ENCODE data around the gene INIP.

INIP gene

DNA sequence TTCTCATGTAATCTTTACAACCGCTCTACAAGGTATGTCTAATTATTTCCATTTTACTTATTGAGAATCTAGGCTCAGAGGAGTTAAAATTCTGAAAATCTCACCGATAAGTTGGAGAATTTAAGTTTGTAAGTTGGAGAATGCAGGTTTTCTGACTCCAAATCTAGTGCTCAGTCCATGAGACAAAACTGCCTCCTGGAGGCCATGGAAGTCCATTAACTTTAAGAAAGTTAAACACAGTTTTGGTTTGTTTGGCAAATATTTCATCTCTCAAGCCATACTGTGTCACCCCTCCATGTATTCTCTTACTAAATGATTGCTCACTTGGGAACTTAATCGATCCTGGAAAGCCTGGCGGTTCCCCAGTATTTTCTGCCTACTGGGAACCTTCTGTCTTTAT lies 52.6 kb downstream of the INIP start:
- TF ChIP-seq, protein P1, sequence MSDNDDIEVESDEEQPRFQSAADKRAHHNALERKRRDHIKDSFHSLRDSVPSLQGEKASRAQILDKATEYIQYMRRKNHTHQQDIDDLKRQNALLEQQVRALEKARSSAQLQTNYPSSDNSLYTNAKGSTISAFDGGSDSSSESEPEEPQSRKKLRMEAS (IDR thresholded peaks at IDR 0.05; ENCODE audit: low read depth, low read length): no peak
- TF ChIP-seq POLR2A (IDR thresholded peaks at IDR 0.05; ENCODE audit: extremely low read depth, insufficient read length) (no peak), MYC (IDR thresholded peaks at IDR 0.05; ENCODE audit: low read depth, low read length) (no peak)
- TF ChIP-seq, protein P2, sequence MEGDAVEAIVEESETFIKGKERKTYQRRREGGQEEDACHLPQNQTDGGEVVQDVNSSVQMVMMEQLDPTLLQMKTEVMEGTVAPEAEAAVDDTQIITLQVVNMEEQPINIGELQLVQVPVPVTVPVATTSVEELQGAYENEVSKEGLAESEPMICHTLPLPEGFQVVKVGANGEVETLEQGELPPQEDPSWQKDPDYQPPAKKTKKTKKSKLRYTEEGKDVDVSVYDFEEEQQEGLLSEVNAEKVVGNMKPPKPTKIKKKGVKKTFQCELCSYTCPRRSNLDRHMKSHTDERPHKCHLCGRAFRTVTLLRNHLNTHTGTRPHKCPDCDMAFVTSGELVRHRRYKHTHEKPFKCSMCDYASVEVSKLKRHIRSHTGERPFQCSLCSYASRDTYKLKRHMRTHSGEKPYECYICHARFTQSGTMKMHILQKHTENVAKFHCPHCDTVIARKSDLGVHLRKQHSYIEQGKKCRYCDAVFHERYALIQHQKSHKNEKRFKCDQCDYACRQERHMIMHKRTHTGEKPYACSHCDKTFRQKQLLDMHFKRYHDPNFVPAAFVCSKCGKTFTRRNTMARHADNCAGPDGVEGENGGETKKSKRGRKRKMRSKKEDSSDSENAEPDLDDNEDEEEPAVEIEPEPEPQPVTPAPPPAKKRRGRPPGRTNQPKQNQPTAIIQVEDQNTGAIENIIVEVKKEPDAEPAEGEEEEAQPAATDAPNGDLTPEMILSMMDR (IDR thresholded peaks at IDR 0.05; ENCODE audit: low read depth, low read length): no peak
- H3K4me3 ChIP-seq (ENCODE audit: low read depth, low read length): no peak overlapping the region
- DNase-seq (ENCODE audit: low read depth): peak; percentile 12

DNA sequence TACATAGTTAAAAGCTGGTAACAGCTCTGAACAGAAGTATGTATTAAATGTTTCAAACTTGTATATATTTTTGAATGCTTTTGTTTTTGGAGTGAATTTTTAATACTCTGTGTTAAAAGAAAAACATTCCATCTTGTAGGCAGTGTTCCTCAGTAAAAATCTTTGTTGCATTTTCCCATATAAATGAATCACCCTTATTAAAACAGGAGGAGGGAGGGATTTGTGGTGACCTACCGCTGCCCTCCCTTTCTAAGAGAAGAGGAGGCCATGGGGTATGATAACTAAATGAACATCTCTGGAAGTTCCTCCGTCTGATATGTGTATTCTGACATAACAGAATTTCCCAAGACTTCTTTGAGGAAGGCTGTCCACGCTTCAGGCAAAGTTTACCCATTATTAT lies 53.4 kb downstream of the INIP start:
- H3K4me3 ChIP-seq (ENCODE audit: low read depth, low read length): no peak overlapping the region
- DNase-seq (ENCODE audit: low read depth): no peak
- TF ChIP-seq POLR2A (IDR thresholded peaks at IDR 0.05; ENCODE audit: extremely low read depth, insufficient read length): no peak
- TF ChIP-seq, protein P2 (IDR thresholded peaks at IDR 0.05; ENCODE audit: low read depth, low read length): no peak
- TF ChIP-seq, protein P1 (IDR thresholded peaks at IDR 0.05; ENCODE audit: low read depth, low read length): no peak

DNA sequence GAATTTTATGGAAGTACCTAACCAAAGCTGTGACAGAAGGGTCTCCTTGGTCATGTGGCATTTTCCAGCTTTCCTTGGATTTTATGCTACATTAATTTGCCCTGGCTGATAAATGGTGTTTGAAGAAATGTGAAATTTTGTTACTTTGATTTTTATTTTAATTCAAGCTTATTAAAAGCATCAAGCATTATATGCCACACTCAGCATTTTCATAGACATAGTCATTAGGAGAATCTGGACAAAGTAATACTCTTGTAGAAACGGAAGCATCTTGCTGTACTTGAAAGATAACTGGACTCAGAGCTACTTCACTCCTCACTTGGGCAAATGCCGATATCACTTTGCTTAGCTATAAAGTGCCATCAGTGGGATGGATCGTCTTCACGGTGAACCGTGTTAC lies 54.2 kb downstream of the INIP start:
- TF ChIP-seq MYC (IDR thresholded peaks at IDR 0.05; ENCODE audit: low read depth, low read length) (no peak), POLR2A (IDR thresholded peaks at IDR 0.05; ENCODE audit: extremely low read depth, insufficient read length) (no peak)
- TF ChIP-seq, protein P2 (IDR thresholded peaks at IDR 0.05; ENCODE audit: low read depth, low read length): no peak
- TF ChIP-seq, protein P1 (IDR thresholded peaks at IDR 0.05; ENCODE audit: low read depth, low read length): no peak
- no peak for DNase-seq (ENCODE audit: low read depth)
- no peak overlapping the region for H3K4me3 ChIP-seq (ENCODE audit: low read depth, low read length)

DNA sequence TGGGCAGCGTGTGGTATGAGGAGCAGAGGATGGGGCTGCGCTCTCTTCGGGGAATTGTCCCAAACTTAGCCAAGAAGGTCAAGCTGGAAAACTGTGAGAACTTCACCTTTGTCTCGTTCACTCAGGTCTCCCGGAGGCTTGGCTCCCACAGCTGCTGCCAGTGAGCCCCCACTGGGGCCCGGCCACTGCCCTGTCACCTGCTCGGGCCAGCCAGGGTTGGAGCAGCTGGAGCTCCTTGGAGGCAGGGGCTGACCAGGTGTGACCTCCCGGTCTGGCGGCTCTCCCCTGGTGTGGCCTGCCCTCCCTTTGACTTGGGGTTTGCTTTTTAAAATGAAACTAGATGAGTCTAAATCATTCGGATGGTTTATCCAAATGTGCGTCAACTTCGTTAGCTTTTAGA lies 58.0 kb downstream of the INIP start:
- no peak overlapping the region for H3K4me3 ChIP-seq (ENCODE audit: low read depth, low read length)
- no peak for DNase-seq (ENCODE audit: low read depth)

DNA sequence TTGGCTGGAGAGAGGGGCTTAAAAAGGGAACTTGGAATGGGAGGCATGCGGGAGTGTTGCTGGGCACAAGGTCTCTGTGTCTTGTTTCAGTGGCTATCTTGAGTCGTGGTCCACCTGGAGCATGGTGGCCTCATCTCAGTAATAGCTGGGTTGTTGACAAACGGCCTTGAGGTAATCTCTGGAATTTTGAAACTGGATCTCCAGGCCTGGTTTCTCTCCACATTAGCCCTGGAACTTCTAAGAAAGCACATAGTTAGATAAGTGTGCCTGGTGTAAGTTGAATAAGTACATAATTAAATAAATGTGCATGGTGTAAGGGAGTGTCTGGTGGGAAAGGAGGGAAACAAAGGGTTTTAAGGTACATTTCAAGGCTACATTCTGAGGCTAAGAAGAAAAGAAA lies 62.2 kb downstream of the INIP start:
- no peak for DNase-seq (ENCODE audit: low read depth)
- TF ChIP-seq, protein P2 (IDR thresholded peaks at IDR 0.05; ENCODE audit: low read depth, low read length): no peak
- TF ChIP-seq POLR2A (IDR thresholded peaks at IDR 0.05; ENCODE audit: extremely low read depth, insufficient read length) (no peak), MYC (IDR thresholded peaks at IDR 0.05; ENCODE audit: low read depth, low read length) (no peak)
- TF ChIP-seq, protein P1 (IDR thresholded peaks at IDR 0.05; ENCODE audit: low read depth, low read length): no peak
- H3K4me3 ChIP-seq (ENCODE audit: low read depth, low read length): no peak overlapping the region

More for the DNA sequence above, 58.0 kb downstream of the INIP start:
- TF ChIP-seq POLR2A (IDR thresholded peaks at IDR 0.05; ENCODE audit: extremely low read depth, insufficient read length) (no peak), MYC (IDR thresholded peaks at IDR 0.05; ENCODE audit: low read depth, low read length) (no peak)
- TF ChIP-seq, protein P1 (IDR thresholded peaks at IDR 0.05; ENCODE audit: low read depth, low read length): no peak
- TF ChIP-seq, protein P2 (IDR thresholded peaks at IDR 0.05; ENCODE audit: low read depth, low read length): no peak

DNA sequence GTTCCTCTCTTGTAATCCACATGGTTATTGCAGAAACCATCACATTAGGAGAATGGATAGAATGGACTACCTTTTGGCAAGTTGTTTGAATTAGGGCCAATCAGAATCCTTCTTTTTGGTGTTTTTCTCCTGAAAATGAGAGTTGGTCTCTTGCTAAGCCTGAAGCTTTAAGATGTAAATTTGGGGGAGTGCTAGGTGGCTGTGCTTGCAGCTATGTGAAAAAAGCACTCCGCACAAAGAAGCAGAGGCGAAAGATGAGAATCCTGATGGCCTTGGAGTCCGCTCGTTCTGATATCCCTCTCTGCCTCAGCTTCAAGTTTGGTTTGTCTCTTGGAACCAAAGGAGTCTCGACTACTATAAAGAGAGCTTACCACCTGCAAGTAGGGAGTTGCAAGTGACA lies 63.6 kb downstream of the INIP start:
- no peak for TF ChIP-seq POLR2A (IDR thresholded peaks at IDR 0.05; ENCODE audit: extremely low read depth, insufficient read length)
- TF ChIP-seq MYC (IDR thresholded peaks at IDR 0.05; ENCODE audit: low read depth, low read length): no peak
- TF ChIP-seq, protein P1 (IDR thresholded peaks at IDR 0.05; ENCODE audit: low read depth, low read length): no peak
- TF ChIP-seq, protein P2 (IDR thresholded peaks at IDR 0.05; ENCODE audit: low read depth, low read length): no peak
- no peak for DNase-seq (ENCODE audit: low read depth)
- H3K4me3 ChIP-seq (ENCODE audit: low read depth, low read length): no peak overlapping the region
